IMR-90 (cell line): ENCODE measurements around the gene TAF10.

Experiments used
- CEBPB ChIP-seq: IDR thresholded peaks from 2 replicates; pipeline ENCODE4 v1.6.1; 2012; ENCODE audit warnings: low read depth, low read length, improper control_type of control experiment
- CTCF ChIP-seq: conservative IDR thresholded peaks from 2 replicates; pipeline ENCODE4 v1.5.1; 2012; ENCODE audit warnings: mild to moderate bottlenecking, low read depth, low read length, improper control_type of control experiment
- MAFK ChIP-seq: IDR thresholded peaks from 2 replicates; pipeline ENCODE4 v1.6.1; 2012; ENCODE audit warnings: low read depth, low read length, improper control_type of control experiment
- MXI1 ChIP-seq: IDR thresholded peaks from 2 replicates; pipeline ENCODE4 v1.6.1; 2012; ENCODE audit warnings: low read depth, mild to moderate bottlenecking, low read length, moderate library complexity, borderline replicate concordance
- POLR2A ChIP-seq: IDR thresholded peaks from 2 replicates; pipeline ENCODE4 v1.6.1; 2012; ENCODE audit warnings: mild to moderate bottlenecking, low read depth, low read length
- RFX5 ChIP-seq: IDR thresholded peaks from 2 replicates; pipeline ENCODE4 v1.8.0; 2012; ENCODE audit warnings: low read depth, mild to moderate bottlenecking, low read length, moderate library complexity
- SMC3 ChIP-seq: fragments of 150-350 bp; IDR thresholded peaks from 2 replicates; pipeline ENCODE4 v1.6.1; 2016; ENCODE audit warnings: low read depth, mild to moderate bottlenecking, antibody characterized with exemption, low read length, moderate library complexity
- USF2 ChIP-seq: fragments of 150-350 bp; IDR thresholded peaks from 2 replicates; pipeline ENCODE4 v1.6.1; 2017; ENCODE audit warnings: mild to moderate bottlenecking, antibody characterized with exemption, low read length, low read depth

- TF ChIP-seq CTCF (no peak), POLR2A (no peak), RFX5 (no peak), MAFK (no peak), MXI1 (no peak), USF2 (no peak), SMC3 (no peak), CEBPB (no peak)
Measured at GRCh38 chr11:6583584-6583983, 28.4 kb downstream of the TAF10 start.
